Transverse colon (tissue), 3 donors: ENCODE measurements around the gene MBTPS1.

Experiments
- CTCF ChIP-seq, 5 experiments: fragments of 200-600 bp in 3 of 5; fragments of 450-650 bp in 2 of 5; sonication (generic) in 3 of 5; IDR thresholded peaks; 1 replicate in 2 of 5; 2 replicates in 3 of 5; pipeline ENCODE4 v1.5.1; 2016 to 2017; ENCODE audit warnings: antibody characterized with exemption in 5 of 5, inconsistent platforms in 3 of 5, mild to moderate bottlenecking in 2 of 5, moderate library complexity in 1 of 5
- POLR2A ChIP-seq: fragments of 450-650 bp; IDR thresholded peaks from one replicate; pipeline ENCODE4 v1.6.1; 2016; ENCODE audit warnings: antibody characterized with exemption, mild to moderate bottlenecking, moderate library complexity

DNA sequence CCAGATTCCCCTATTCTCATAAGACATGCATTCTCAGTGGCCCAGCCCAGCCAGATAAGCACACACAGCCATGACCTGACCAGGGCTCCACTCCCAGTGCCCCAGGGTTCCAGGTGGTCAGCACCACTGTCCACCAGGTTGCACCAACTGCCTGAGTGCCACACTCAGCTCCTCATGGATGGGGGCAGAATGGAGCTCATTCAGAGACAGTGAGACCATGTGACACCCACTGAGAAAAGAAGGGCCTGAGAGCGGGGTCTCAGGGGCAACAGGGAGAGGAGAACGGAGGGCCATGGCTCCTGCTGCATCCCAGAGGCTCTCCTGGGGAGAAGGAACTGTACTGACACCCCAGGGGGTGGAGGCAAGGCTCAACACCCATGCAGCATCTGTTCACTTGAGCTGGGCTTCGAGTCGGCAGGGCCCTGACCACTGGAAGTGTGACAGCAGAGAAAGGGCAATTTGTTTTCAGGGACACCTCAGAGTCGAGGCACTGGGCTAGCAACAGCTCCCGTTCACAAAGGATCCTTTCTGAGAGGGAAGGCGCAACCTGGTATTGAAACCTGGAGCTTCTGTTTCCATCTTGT, 55.4 kb downstream of the MBTPS1 start:
- TF ChIP-seq CTCF (IDR thresholded peaks at IDR 0.05) (no peak), POLR2A (no peak)
